K562 (cell line): ENCODE results near the gene JPH3.

ENCODE experiments used
- CBX2 ChIP-seq: fragments of 200-600 bp; sonication (generic); IDR thresholded peaks from one replicate; pipeline ENCODE4 v1.6.1; 2012; ENCODE audit warnings: mild to moderate bottlenecking, low read length, inconsistent platforms; ENCODE audit not compliant: insufficient read depth, poor library complexity, severe bottlenecking
- EP300 ChIP-seq: IDR thresholded peaks from 2 replicates; pipeline ENCODE4 v1.6.1; 2012; ENCODE audit warnings: low read length, improper control_type of control experiment
- HDAC1 ChIP-seq, 2 experiments: fragments of 450-650 bp; IDR thresholded peaks; 2 replicates each; pipeline ENCODE4 v1.6.1; 2016 to 2017; ENCODE audit warnings: inconsistent platforms in 1 of 2, mild to moderate bottlenecking in 1 of 2, moderate library complexity in 1 of 2
- MAFK ChIP-seq: IDR thresholded peaks from 2 replicates; pipeline ENCODE4 v1.6.1; 2011; ENCODE audit warnings: low read length, improper control_type of control experiment
- MBD2 ChIP-seq: sonication (generic); IDR thresholded peaks from 2 replicates; pipeline ENCODE4 v1.6.1; 2016; ENCODE audit warnings: low read depth, borderline replicate concordance
- TF ChIP-seq, protein P1 (sequence below), 3 experiments: IDR thresholded peaks in 2 of 3; conservative IDR thresholded peaks in 1 of 3; 2 replicates each; pipeline ENCODE4 v1.5.1; 2011 to 2012; ENCODE audit warnings: low read length in 3 of 3, mild to moderate bottlenecking in 3 of 3, control low read depth in 2 of 3, improper control_type of control experiment in 1 of 3, inconsistent platforms in 1 of 3, low read depth in 1 of 3, mixed read lengths in 1 of 3, moderate library complexity in 1 of 3; ENCODE audit not compliant: insufficient read depth in 2 of 3
- TF ChIP-seq, protein P2 (sequence below): fragments of 250-450 bp; sonication (Bioruptor Pico); IDR thresholded peaks from 2 replicates; pipeline ENCODE4 v1.4.0; 2020; ENCODE audit warnings: borderline replicate concordance
- TF ChIP-seq, protein P3 (sequence below): sonication (generic); formaldehyde crosslinking; IDR thresholded peaks from 2 replicates; pipeline ENCODE4 v1.8.0; 2023; ENCODE audit warnings: mild to moderate bottlenecking, missing genetic modification reagents

DNA sequence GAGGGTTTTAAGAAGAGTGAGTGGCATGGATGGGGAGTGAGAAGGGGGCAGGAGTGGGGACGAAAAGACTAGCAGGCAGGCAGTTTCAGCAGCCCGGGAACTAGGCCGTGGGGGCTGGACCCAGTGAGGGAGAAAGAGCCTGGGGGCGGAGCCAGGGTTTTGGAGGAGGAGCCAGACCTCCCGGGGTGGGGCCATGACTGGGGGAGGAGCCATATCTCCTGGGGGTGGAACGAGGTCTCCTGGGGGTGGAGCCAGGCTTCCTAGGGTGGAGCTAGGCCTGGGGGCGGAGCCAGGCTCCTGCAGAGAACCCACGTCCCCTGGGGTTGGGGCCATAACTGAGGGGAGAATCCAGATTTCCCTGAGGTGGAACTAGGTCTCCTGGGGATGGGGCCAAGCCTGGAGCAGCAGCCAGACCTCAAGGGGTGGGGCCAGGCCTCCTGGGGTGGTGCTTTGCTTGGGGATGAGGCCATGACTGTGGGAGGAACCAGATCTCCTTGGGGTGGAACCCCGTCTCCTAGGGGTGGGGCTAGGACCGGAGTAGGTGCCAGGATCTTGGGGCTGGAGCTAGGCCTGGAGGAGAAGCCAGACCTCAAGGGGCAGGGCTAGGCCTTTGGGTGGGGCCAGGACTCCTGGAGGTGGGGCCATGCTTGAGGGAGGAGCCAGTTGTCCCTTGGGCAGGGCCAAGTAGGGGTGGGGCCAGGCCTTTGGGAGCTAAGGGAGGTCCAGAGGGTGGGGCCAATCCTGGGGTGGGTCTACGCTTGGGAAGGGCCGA is 41.7 kb upstream of the JPH3 start:
- TF ChIP-seq MAFK (no peak), MBD2 (0 out of 2 replicates have a peak, but pooled peaks have one; percentile 26), EP300 (no peak), HDAC1 (IDR thresholded peaks at IDR 0.05) (no peak), CBX2 (no peak)
- TF ChIP-seq, protein P1, sequence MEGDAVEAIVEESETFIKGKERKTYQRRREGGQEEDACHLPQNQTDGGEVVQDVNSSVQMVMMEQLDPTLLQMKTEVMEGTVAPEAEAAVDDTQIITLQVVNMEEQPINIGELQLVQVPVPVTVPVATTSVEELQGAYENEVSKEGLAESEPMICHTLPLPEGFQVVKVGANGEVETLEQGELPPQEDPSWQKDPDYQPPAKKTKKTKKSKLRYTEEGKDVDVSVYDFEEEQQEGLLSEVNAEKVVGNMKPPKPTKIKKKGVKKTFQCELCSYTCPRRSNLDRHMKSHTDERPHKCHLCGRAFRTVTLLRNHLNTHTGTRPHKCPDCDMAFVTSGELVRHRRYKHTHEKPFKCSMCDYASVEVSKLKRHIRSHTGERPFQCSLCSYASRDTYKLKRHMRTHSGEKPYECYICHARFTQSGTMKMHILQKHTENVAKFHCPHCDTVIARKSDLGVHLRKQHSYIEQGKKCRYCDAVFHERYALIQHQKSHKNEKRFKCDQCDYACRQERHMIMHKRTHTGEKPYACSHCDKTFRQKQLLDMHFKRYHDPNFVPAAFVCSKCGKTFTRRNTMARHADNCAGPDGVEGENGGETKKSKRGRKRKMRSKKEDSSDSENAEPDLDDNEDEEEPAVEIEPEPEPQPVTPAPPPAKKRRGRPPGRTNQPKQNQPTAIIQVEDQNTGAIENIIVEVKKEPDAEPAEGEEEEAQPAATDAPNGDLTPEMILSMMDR (IDR thresholded peaks at IDR 0.05 in 2 of 3, conservative IDR thresholded peaks at IDR 0.05 in 1 of 3; ENCODE audit: insufficient read depth in 2 of 3, low read depth in 1 of 3, low read length in 3 of 3): 0 out of 6 replicates have a peak, but pooled peaks of 1 of the 3 experiments have one; percentile 6
- TF ChIP-seq, protein P2, sequence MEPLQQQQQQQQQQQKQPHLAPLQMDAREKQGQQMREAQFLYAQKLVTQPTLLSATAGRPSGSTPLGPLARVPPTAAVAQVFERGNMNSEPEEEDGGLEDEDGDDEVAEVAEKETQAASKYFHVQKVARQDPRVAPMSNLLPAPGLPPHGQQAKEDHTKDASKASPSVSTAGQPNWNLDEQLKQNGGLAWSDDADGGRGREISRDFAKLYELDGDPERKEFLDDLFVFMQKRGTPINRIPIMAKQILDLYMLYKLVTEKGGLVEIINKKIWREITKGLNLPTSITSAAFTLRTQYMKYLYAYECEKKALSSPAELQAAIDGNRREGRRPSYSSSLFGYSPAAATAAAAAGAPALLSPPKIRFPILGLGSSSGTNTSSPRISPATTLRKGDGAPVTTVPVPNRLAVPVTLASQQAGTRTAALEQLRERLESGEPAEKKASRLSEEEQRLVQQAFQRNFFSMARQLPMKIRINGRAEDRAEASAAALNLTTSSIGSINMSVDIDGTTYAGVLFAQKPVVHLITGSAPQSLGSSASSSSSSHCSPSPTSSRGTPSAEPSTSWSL (CRISPR knock-in tag): no peak
- TF ChIP-seq, protein P3, sequence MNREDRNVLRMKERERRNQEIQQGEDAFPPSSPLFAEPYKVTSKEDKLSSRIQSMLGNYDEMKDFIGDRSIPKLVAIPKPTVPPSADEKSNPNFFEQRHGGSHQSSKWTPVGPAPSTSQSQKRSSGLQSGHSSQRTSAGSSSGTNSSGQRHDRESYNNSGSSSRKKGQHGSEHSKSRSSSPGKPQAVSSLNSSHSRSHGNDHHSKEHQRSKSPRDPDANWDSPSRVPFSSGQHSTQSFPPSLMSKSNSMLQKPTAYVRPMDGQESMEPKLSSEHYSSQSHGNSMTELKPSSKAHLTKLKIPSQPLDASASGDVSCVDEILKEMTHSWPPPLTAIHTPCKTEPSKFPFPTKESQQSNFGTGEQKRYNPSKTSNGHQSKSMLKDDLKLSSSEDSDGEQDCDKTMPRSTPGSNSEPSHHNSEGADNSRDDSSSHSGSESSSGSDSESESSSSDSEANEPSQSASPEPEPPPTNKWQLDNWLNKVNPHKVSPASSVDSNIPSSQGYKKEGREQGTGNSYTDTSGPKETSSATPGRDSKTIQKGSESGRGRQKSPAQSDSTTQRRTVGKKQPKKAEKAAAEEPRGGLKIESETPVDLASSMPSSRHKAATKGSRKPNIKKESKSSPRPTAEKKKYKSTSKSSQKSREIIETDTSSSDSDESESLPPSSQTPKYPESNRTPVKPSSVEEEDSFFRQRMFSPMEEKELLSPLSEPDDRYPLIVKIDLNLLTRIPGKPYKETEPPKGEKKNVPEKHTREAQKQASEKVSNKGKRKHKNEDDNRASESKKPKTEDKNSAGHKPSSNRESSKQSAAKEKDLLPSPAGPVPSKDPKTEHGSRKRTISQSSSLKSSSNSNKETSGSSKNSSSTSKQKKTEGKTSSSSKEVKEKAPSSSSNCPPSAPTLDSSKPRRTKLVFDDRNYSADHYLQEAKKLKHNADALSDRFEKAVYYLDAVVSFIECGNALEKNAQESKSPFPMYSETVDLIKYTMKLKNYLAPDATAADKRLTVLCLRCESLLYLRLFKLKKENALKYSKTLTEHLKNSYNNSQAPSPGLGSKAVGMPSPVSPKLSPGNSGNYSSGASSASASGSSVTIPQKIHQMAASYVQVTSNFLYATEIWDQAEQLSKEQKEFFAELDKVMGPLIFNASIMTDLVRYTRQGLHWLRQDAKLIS (CRISPR knock-in tag): no peak
